Activated naive CD8-positive, alpha-beta T cell treated with anti-CD3 and anti-CD28 coated beads, Interleukin-2, amount 10 ng/mL, durations not matched to agents 7 days and 5 days (primary cell): ENCODE measurements around the gene CXCL5. TPM values are rescaled to one million over a fixed set of nuclear protein-coding genes. Genes with fewer than 3 reads are reported as not detected.
A peak's percentile ranks its signal among the peaks of the same experiment; 100 is the strongest.

ENCODE experiments used
- ATAC-seq: fragments of 150-1000 bp; cut with Tn5 transposase; one replicate; pipeline ENCODE4 v1.10.0; 2021; ENCODE audit warnings: low read depth, moderate library complexity
- POLR2A ChIA-PET: fragments of 350-600 bp; sonication (Branson Sonifier 250); formaldehyde crosslinking; loops from one replicate; lab custom pipeline; 2021; ENCODE audit warnings: antibody characterized with exemption; lab: Charles Lee
- DNase-seq: peaks from one replicate; pipeline ENCODE4 v3.0.0; 2021
- H3K27ac Mint-ChIP-seq: one replicate; pipeline ENCODE4 v1.8.0; 2022; ENCODE audit warnings: mild to moderate bottlenecking, mixed read lengths
- H3K27me3 Mint-ChIP-seq: one replicate; pipeline ENCODE4 v1.8.0; 2022; ENCODE audit warnings: mild to moderate bottlenecking, moderate library complexity, mixed read lengths
- H3K36me3 Mint-ChIP-seq: one replicate; pipeline ENCODE4 v1.8.0; 2021; ENCODE audit warnings: mild to moderate bottlenecking, mixed read lengths
- H3K4me1 Mint-ChIP-seq: one replicate; pipeline ENCODE4 v1.8.0; 2021; ENCODE audit warnings: mixed read lengths
- H3K4me3 Mint-ChIP-seq: one replicate; pipeline ENCODE4 v1.8.0; 2022; ENCODE audit warnings: mild to moderate bottlenecking, moderate library complexity, mixed read lengths
- H3K9me3 Mint-ChIP-seq: one replicate; pipeline ENCODE4 v1.8.0; 2021; ENCODE audit warnings: mixed read lengths
- total RNA-seq, 2 experiments: library from RNA; stranded (reverse); gene quantifications; one replicate each; pipeline ENCODE4 v1.2.3, GENCODE V29; 2021

The CXCL5 gene
- not detected for total RNA-seq

GRCh38 chr4:73998040-73999011 lies at the start of gene CXCL5:
TSS of gene CXCL5 (minus strand) at chr4:73998677. CDS start at chr4:73998581, 96 bp downstream.
- H3K4me1 Mint-ChIP-seq = no peaks in the 10 kb centered on the region
- H3K4me3 Mint-ChIP-seq = no peak within 1 kb of the TSS
- POLR2A ChIA-PET = no interaction called here
- H3K9me3 Mint-ChIP-seq = peaks cover 1% of the 10 kb centered on the region
- H3K27ac Mint-ChIP-seq = no peak within 1 kb of the TSS
- peaks cover 21% of the 10 kb centered on the region for H3K27me3 Mint-ChIP-seq
- ATAC-seq (no peak), DNase-seq (no peak)
- H3K36me3 Mint-ChIP-seq = no peaks in the 10 kb centered on the region

GRCh38 chr4:74047152-74047551 lies 48.7 kb upstream of the CXCL5 start:
- Mint-ChIP-seq H3K36me3 (no peaks in the 10 kb centered on the region), H3K4me3 (no peak overlapping the region), H3K4me1 (no peaks in the 10 kb centered on the region), H3K9me3 (peaks cover 3% of the 10 kb centered on the region), H3K27ac (no peak overlapping the region), H3K27me3 (peaks cover 4% of the 10 kb centered on the region)
- ATAC-seq (no peak), DNase-seq (no peak)
- POLR2A ChIA-PET = no interaction called here

- DNase-seq (no peak), ATAC-seq (no peak)
- POLR2A ChIA-PET = no interaction called here
- Mint-ChIP-seq H3K9me3 (peaks cover 3% of the 10 kb centered on the region), H3K27me3 (peaks cover 10% of the 10 kb centered on the region), H3K4me1 (no peaks in the 10 kb centered on the region), H3K27ac (no peak overlapping the region), H3K36me3 (no peaks in the 10 kb centered on the region), H3K4me3 (no peak overlapping the region)
Observed at GRCh38 chr4:74045772-74046171, 47.3 kb upstream of the CXCL5 start.

- Mint-ChIP-seq H3K9me3 (peaks cover 3% of the 10 kb centered on the region), H3K36me3 (no peaks in the 10 kb centered on the region), H3K4me1 (no peaks in the 10 kb centered on the region), H3K4me3 (no peak overlapping the region), H3K27me3 (peaks cover 10% of the 10 kb centered on the region), H3K27ac (no peak overlapping the region)
- POLR2A ChIA-PET = no interaction called here
- ATAC-seq (no peak), DNase-seq (no peak)
Observed at GRCh38 chr4:74045247-74045646, 46.8 kb upstream of the CXCL5 start.

GRCh38 chr4:74044677-74045076 lies 46.2 kb upstream of the CXCL5 start:
- ATAC-seq = no peak
- Mint-ChIP-seq H3K27ac (no peak overlapping the region), H3K27me3 (peaks cover 13% of the 10 kb centered on the region), H3K4me1 (no peaks in the 10 kb centered on the region), H3K4me3 (no peak overlapping the region), H3K36me3 (no peaks in the 10 kb centered on the region), H3K9me3 (peaks cover 3% of the 10 kb centered on the region)
- POLR2A ChIA-PET = no interaction called here
- no peak for DNase-seq

- Mint-ChIP-seq H3K27ac (no peak overlapping the region), H3K4me1 (peaks cover 6% of the 10 kb centered on the region), H3K9me3 (peaks cover 2% of the 10 kb centered on the region), H3K36me3 (no peaks in the 10 kb centered on the region), H3K27me3 (peaks cover 23% of the 10 kb centered on the region), H3K4me3 (no peak overlapping the region)
- DNase-seq (no peak), ATAC-seq (no peak)
- POLR2A ChIA-PET = no interaction called here
Observed at GRCh38 chr4:74042681-74043080, 44.2 kb upstream of the CXCL5 start.

- POLR2A ChIA-PET = no interaction called here
- no peak overlapping the region for H3K27ac Mint-ChIP-seq
- DNase-seq (no peak), ATAC-seq (no peak)
- H3K9me3 Mint-ChIP-seq = no peaks in the 10 kb centered on the region
- H3K4me3 Mint-ChIP-seq = no peak overlapping the region
- peaks cover 6% of the 10 kb centered on the region for H3K4me1 Mint-ChIP-seq
- peaks cover 27% of the 10 kb centered on the region for H3K27me3 Mint-ChIP-seq
- no peaks in the 10 kb centered on the region for H3K36me3 Mint-ChIP-seq
Observed at GRCh38 chr4:74041418-74041817, 42.9 kb upstream of the CXCL5 start.

- Mint-ChIP-seq H3K36me3 (no peaks in the 10 kb centered on the region), H3K9me3 (no peaks in the 10 kb centered on the region), H3K4me1 (peaks cover 6% of the 10 kb centered on the region), H3K4me3 (peak overlapping the region; percentile 73), H3K27me3 (peaks cover 37% of the 10 kb centered on the region), H3K27ac (no peak overlapping the region)
- no peak for DNase-seq
- ATAC-seq = no peak
- POLR2A ChIA-PET = no interaction called here
Observed at GRCh38 chr4:74039315-74039763, 40.9 kb upstream of the CXCL5 start.

GRCh38 chr4:74038425-74039314 lies 40.2 kb upstream of the CXCL5 start, which contains the start of gene CXCL3:
TSS of gene CXCL3 (minus strand) at chr4:74038689. CDS start at chr4:74038611, 78 bp downstream.
- Mint-ChIP-seq H3K27ac (no peak within 1 kb of the TSS), H3K4me3 (peak within 1 kb of the TSS; percentile 78), H3K9me3 (no peaks in the 10 kb centered on the region), H3K36me3 (no peaks in the 10 kb centered on the region), H3K4me1 (peaks cover 6% of the 10 kb centered on the region), H3K27me3 (peaks cover 37% of the 10 kb centered on the region)
- POLR2A ChIA-PET = no interaction called here
- ATAC-seq (peak; percentile 52), DNase-seq (peak; percentile 36)

GRCh38 chr4:74038086-74038424 lies 39.6 kb upstream of the CXCL5 start:
- Mint-ChIP-seq H3K9me3 (no peaks in the 10 kb centered on the region), H3K4me3 (peak overlapping the region; percentile 78), H3K27ac (no peak overlapping the region), H3K36me3 (no peaks in the 10 kb centered on the region), H3K27me3 (peaks cover 35% of the 10 kb centered on the region), H3K4me1 (peaks cover 6% of the 10 kb centered on the region)
- DNase-seq (no peak), ATAC-seq (no peak)
- POLR2A ChIA-PET = no interaction called here

GRCh38 chr4:74037076-74037955 lies 38.8 kb upstream of the CXCL5 start:
- Mint-ChIP-seq H3K27ac (no peak overlapping the region), H3K4me1 (peaks cover 6% of the 10 kb centered on the region), H3K27me3 (peaks cover 39% of the 10 kb centered on the region), H3K36me3 (no peaks in the 10 kb centered on the region), H3K4me3 (peak overlapping the region; percentile 78), H3K9me3 (no peaks in the 10 kb centered on the region)
- ATAC-seq (no peak), DNase-seq (no peak)
- POLR2A ChIA-PET = no interaction called here

- ATAC-seq = no peak
- Mint-ChIP-seq H3K27me3 (peaks cover 23% of the 10 kb centered on the region), H3K36me3 (no peaks in the 10 kb centered on the region), H3K27ac (no peak overlapping the region), H3K4me1 (peaks cover 2% of the 10 kb centered on the region), H3K9me3 (no peaks in the 10 kb centered on the region), H3K4me3 (no peak overlapping the region)
- no peak for DNase-seq
- POLR2A ChIA-PET = no interaction called here
Observed at GRCh38 chr4:74033739-74034138, 35.3 kb upstream of the CXCL5 start.

- no peaks in the 10 kb centered on the region for H3K9me3 Mint-ChIP-seq
- H3K4me1 Mint-ChIP-seq = no peaks in the 10 kb centered on the region
- H3K27me3 Mint-ChIP-seq = peaks cover 17% of the 10 kb centered on the region
- H3K27ac Mint-ChIP-seq = no peak overlapping the region
- H3K36me3 Mint-ChIP-seq = no peaks in the 10 kb centered on the region
- POLR2A ChIA-PET = no interaction called here
- no peak for DNase-seq
- ATAC-seq = no peak
- no peak overlapping the region for H3K4me3 Mint-ChIP-seq
Observed at GRCh38 chr4:74032064-74032463, 33.6 kb upstream of the CXCL5 start.
